ENCODE measurements around the gene RTKN2.

Gene RTKN2

DNA sequence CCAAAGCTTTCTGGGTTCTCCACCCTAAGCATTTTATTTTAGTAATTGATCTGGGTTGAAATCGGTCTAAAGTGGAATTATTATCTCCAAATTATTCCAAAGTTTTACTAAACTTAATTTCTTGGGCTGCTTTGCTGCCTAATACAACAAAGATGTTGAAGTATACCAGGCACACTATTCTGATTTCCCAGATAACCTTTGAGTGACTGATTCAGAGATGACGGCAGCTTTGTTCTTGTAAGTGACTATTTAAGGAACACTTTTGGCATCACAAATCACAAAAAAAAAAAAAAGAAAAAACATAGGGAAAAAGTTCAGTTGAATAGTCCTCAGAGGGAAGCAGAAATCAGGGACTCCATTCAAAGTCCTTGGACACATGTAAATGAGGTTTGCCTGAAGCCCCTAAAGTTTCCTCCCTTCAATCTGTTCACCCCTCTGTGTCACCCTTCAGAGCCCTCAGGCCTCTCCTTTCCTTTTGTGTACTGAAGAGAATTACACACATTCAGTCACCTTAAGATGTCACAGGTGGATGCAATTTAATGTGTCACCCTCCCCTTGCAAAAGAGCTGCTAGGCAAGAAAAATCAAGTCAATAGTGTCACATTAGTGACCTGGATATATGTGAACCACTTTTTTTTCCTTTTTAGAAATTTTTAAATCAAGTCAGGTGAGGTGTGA is 81.5 kb downstream of the RTKN2 start:
- no peak for DNase-seq (ENCODE audit: low spot score)
- Mint-ChIP-seq H3K9me3 (no peaks in the 10 kb centered on the region), H3K27ac (peak overlapping the region; percentile 91), H3K27me3 (ENCODE audit: low read depth) (no peaks in the 10 kb centered on the region), H3K4me3 (peak overlapping the region; percentile 11), H3K4me1 (ENCODE audit: low read depth) (peaks cover 55% of the 10 kb centered on the region), H3K36me3 (ENCODE audit: low read depth) (peaks cover 20% of the 10 kb centered on the region)

DNA sequence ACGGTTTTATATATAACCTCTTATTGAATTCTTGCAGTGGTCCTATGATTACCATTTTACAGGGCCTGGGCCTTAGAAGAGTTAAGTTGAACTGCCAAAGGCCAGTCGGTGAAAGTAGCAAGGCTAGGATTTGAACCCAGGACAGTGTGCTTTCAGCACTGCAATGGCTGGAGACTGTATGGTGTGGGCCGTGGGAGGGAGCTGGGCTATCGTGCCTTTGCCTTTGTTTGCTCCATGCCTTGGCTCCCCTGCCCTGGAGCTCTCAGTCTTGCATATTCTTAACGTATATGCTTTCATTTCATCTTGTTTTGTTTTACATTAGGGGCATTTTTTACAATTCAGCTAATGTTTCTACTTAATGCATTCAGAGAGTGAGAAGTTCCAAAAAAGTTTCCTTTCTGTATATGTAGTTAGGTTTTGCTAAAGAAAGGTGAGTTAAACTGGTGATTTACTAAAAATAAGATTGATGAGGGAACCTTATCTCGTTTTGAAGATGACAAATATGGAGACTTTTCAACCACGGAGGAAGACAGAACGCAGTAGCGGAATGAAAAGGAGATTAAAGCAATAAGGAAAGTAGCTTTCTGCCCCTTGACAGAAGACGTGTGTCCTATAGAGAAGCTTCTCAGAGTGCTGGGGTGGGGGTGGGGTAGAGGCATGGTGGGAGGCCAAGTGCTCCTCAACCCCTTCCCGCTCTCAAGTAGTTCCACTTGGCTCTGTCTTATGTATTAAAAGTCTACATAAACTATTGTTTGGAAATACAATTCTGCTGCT is 82.5 kb downstream of the RTKN2 start:
- Mint-ChIP-seq H3K4me3 (peak overlapping the region; percentile 62), H3K4me1 (ENCODE audit: low read depth) (peaks cover 62% of the 10 kb centered on the region), H3K27me3 (ENCODE audit: low read depth) (no peaks in the 10 kb centered on the region), H3K27ac (peak overlapping the region; percentile 91), H3K9me3 (peaks cover 2% of the 10 kb centered on the region), H3K36me3 (ENCODE audit: low read depth) (peaks cover 26% of the 10 kb centered on the region)
- DNase-seq (ENCODE audit: low spot score) = peak; percentile 49

DNA sequence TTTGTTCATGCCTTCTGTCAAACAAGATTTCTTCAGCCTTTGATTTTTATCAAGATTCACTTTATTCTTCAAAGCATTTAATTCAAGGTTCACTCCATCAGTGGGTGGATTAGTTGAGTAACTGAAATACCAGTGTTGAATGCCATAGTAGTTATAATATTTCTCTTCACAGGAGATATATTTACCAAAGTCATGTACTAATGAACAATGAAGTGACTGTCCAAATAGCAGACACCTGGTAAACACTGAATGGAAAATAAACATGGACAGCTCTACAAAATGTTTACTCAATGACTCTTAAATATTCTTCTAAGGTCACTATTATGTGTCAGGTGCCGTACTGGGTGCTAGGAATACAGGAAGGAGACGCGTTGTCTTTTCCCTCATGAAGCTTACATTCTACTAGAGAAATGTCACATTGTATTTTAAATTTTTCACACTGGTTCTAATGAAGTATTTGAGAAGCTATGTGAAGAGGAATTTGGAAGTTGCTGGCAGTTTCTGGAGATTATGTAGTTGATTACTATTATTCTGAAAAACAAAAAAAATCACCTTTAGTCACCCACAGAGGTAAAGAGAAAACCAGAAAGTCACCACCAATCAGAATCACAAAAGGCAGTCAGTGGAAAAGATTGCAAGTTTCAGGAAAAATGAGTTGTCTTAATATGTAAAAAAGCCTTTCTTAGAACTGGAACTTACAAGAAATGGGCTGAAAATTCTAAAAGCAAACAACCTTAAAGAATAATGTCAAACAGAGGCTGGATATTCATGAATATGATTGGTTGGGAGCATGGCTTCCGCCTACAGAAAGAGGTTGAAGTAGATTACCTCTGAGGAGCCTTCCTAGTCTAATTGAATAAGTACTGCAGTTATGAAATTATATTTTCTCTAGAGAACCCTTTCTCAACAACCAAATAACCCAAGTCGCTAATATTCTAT is 84.5 kb downstream of the RTKN2 start:
- no peak for DNase-seq (ENCODE audit: low spot score)
- peaks cover 11% of the 10 kb centered on the region for H3K9me3 Mint-ChIP-seq
- H3K4me1 Mint-ChIP-seq (ENCODE audit: low read depth) = peaks cover 70% of the 10 kb centered on the region
- H3K4me3 Mint-ChIP-seq = peak overlapping the region; percentile 35
- no peaks in the 10 kb centered on the region for H3K27me3 Mint-ChIP-seq (ENCODE audit: low read depth)
- peak overlapping the region; percentile 91 for H3K27ac Mint-ChIP-seq
- peaks cover 30% of the 10 kb centered on the region for H3K36me3 Mint-ChIP-seq (ENCODE audit: low read depth)

DNA sequence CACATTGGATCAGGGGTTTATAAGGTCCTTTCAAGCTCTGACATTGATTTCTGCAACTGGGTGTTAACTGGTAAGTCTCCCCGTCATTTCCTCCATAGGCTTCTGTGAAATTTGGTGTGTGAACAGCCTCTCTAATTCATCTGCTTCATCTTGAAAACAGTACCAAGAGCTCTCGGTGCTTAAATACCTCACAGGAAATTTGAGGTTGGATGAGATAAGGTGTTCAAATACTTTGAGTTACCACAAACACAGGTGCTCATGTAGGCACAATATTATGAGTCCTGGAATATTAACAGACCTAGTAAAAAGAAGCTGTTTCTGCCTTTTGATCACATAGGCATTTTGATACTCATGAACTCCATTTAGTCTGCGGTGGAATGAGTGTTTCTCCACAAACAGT is 85.2 kb downstream of the RTKN2 start:
- Mint-ChIP-seq H3K4me1 (ENCODE audit: low read depth) (peaks cover 75% of the 10 kb centered on the region), H3K27me3 (ENCODE audit: low read depth) (no peaks in the 10 kb centered on the region), H3K27ac (peak overlapping the region; percentile 91), H3K36me3 (ENCODE audit: low read depth) (peaks cover 34% of the 10 kb centered on the region), H3K4me3 (peak overlapping the region; percentile 35), H3K9me3 (peaks cover 15% of the 10 kb centered on the region)
- peak; percentile 72 for DNase-seq (ENCODE audit: low spot score)

DNA sequence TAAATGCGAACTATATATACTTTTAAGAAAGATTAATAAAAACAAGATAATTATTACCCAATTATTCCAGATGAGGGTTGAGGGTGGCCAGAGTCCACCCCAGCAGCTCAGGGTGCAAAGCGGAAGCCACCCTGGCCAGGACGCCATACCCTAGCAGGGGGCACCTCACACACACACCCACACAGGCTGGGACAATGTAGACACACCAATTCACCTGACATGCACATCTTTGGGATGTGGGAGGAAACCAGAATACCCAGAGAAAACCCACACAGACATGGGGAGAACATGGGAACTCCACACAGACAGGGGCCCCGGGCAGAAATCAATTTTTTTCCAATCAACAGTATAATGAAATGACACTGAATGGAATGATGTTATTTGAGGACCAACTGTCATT is 86.0 kb downstream of the RTKN2 start:
- H3K36me3 Mint-ChIP-seq (ENCODE audit: low read depth) = peaks cover 35% of the 10 kb centered on the region
- H3K4me3 Mint-ChIP-seq = no peak overlapping the region
- no peaks in the 10 kb centered on the region for H3K27me3 Mint-ChIP-seq (ENCODE audit: low read depth)
- peaks cover 20% of the 10 kb centered on the region for H3K9me3 Mint-ChIP-seq
- no peak for DNase-seq (ENCODE audit: low spot score)
- peaks cover 73% of the 10 kb centered on the region for H3K4me1 Mint-ChIP-seq (ENCODE audit: low read depth)
- peak overlapping the region; percentile 85 for H3K27ac Mint-ChIP-seq

DNA sequence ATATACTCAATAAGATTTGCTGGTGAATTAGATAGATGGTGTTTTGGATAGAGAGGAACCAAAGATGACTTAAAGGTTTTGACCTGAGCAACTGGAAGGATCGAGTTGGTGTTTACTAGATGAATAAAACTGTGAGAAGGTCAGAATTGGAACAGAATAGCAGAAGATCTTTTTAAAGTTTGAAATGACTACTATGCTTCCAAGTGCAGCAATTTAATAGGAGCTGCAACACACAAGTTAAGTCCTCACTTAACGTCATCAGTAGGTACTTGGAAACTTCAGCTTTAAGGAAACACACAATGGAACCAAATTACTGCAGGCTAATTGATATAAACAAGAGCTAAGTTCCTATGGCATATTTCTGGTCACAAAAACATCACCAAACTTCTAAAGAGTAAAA is 86.5 kb downstream of the RTKN2 start:
- peaks cover 24% of the 10 kb centered on the region for H3K9me3 Mint-ChIP-seq
- H3K36me3 Mint-ChIP-seq (ENCODE audit: low read depth) = peaks cover 37% of the 10 kb centered on the region
- no peaks in the 10 kb centered on the region for H3K27me3 Mint-ChIP-seq (ENCODE audit: low read depth)
- H3K4me1 Mint-ChIP-seq (ENCODE audit: low read depth) = peaks cover 72% of the 10 kb centered on the region
- peak overlapping the region; percentile 0 for H3K4me3 Mint-ChIP-seq
- DNase-seq (ENCODE audit: low spot score) = no peak
- peak overlapping the region; percentile 74 for H3K27ac Mint-ChIP-seq

DNA sequence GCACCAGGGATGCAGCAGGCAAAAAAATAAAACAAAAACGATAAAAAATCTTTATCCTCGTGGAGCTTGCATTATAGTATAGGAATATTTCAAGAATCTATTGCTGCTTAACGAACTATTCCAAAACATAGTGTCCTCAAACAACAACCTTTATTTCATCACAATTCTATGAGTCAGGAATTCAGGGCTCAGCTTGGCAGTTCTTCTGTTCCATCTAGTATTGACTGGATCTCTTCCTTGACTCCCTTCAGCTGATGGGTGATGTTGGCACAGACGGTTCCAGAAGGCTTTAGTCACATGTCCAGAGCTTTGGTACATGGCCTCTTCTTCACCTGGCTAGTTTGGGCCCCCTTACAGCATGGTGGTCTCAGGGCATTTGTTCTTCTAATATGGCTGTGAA is 88.0 kb downstream of the RTKN2 start:
- Mint-ChIP-seq H3K9me3 (peaks cover 34% of the 10 kb centered on the region), H3K4me1 (ENCODE audit: low read depth) (peaks cover 72% of the 10 kb centered on the region), H3K4me3 (no peak overlapping the region), H3K36me3 (ENCODE audit: low read depth) (peaks cover 36% of the 10 kb centered on the region), H3K27me3 (ENCODE audit: low read depth) (no peaks in the 10 kb centered on the region), H3K27ac (peak overlapping the region; percentile 83)
- no peak for DNase-seq (ENCODE audit: low spot score)

DNA sequence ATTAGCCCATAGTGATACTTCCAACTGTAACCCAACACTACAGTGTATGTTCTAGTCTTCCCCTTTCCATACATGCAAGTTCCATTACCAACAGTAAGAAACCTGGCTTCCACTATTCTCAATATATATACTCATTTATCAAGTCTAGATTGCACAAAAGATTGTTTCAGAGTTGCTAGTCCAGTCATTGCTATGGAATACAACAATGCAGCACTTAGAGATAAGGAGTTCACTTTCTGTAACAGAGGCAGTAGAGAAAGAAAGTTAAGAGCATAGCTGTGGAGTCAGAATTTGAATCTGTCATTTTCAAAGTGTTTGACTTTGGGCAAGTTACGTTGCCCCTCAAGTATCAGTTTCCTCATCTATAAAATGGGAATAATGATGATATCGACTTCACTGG is 90.1 kb downstream of the RTKN2 start:
- Mint-ChIP-seq H3K27me3 (ENCODE audit: low read depth) (no peaks in the 10 kb centered on the region), H3K27ac (no peak overlapping the region), H3K4me3 (no peak overlapping the region), H3K4me1 (ENCODE audit: low read depth) (peaks cover 65% of the 10 kb centered on the region), H3K9me3 (peaks cover 38% of the 10 kb centered on the region), H3K36me3 (ENCODE audit: low read depth) (peaks cover 39% of the 10 kb centered on the region)
- no peak for DNase-seq (ENCODE audit: low spot score)

DNA sequence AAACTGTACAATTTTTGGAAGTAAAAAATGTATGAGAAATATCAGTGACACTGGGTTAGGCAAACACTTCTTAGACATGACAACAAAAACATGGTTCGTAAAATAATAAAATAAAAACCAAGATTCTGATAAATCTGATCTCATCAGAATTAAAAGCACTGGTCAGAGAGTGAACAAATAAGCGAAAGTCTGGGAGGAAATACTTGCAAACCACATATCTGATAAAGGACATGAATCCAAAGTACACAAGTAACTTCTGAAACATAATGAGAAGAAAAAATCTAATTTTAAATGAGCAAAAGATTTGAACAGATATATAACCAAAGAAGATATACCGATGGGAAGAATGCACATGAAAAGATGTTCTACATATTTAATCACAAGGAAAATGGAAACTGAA is 91.5 kb downstream of the RTKN2 start:
- Mint-ChIP-seq H3K9me3 (peaks cover 49% of the 10 kb centered on the region), H3K27me3 (ENCODE audit: low read depth) (no peaks in the 10 kb centered on the region), H3K4me3 (no peak overlapping the region), H3K36me3 (ENCODE audit: low read depth) (peaks cover 51% of the 10 kb centered on the region), H3K27ac (peak overlapping the region; percentile 16), H3K4me1 (ENCODE audit: low read depth) (peaks cover 57% of the 10 kb centered on the region)
- DNase-seq (ENCODE audit: low spot score) = no peak

DNA sequence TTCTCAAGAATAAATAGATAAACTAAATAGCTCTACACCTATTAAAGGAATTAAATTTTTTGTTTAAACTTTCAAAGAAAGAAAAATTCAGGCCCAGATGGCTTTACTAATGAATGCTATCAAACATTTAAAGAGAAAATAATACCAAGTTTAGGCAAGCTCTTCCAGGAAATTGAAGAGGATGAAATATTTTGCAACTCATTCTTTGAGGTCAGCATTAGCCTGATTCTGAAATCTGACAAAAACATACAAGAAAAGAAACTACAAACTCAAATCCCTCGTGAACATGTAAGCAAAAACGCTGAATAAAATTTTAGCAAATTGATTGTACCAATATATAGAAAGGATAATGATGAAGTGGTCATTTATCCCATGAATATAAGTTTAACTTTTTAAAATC is 93.4 kb downstream of the RTKN2 start:
- H3K4me1 Mint-ChIP-seq (ENCODE audit: low read depth) = peaks cover 42% of the 10 kb centered on the region
- peak overlapping the region; percentile 43 for H3K4me3 Mint-ChIP-seq
- H3K27me3 Mint-ChIP-seq (ENCODE audit: low read depth) = no peaks in the 10 kb centered on the region
- H3K36me3 Mint-ChIP-seq (ENCODE audit: low read depth) = peaks cover 37% of the 10 kb centered on the region
- peak overlapping the region; percentile 27 for H3K27ac Mint-ChIP-seq
- H3K9me3 Mint-ChIP-seq = peaks cover 47% of the 10 kb centered on the region
- DNase-seq (ENCODE audit: low spot score) = no peak

DNA sequence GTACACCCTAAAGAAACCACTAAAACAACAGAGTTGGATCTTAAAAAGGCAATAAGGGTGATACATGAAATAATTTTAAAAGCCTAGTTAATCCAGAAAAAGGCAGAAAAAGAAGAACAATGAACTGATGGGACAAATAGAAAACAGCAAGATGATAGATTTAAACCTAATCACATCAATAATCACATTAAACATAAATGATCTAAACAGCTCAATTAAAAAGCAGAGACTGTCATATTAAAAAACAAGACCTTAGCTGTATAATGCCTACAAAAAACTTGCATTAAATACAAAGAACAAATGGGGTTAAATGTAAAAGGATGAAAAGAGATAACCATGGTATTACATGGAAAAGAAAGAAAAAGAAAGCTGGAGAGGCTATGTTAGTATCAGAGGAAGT is 96.2 kb downstream of the RTKN2 start:
- Mint-ChIP-seq H3K36me3 (ENCODE audit: low read depth) (peaks cover 26% of the 10 kb centered on the region), H3K4me1 (ENCODE audit: low read depth) (peaks cover 30% of the 10 kb centered on the region), H3K9me3 (peaks cover 37% of the 10 kb centered on the region), H3K4me3 (no peak overlapping the region), H3K27me3 (ENCODE audit: low read depth) (no peaks in the 10 kb centered on the region), H3K27ac (no peak overlapping the region)
- DNase-seq (ENCODE audit: low spot score) = no peak

DNA sequence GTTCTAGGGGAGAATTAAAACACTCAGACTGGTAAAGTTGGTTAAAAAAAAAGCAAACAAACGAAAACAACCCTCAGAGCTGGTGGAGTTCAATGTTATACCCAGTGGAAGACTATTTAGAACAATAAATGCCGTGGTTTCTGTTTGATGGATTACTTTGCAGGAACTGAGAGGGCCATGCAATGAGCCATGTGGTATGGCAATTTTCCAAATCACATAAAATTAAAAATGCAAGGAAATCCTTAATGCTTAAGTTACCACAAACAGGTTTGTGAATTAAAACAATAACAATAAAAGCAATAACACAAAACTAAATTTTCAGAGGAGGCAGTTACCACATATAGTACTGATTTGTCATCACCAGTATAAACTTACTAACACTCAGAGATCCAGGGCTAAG is 96.9 kb downstream of the RTKN2 start:
- H3K4me3 Mint-ChIP-seq = no peak overlapping the region
- H3K27ac Mint-ChIP-seq = no peak overlapping the region
- no peak for DNase-seq (ENCODE audit: low spot score)
- peaks cover 26% of the 10 kb centered on the region for H3K36me3 Mint-ChIP-seq (ENCODE audit: low read depth)
- no peaks in the 10 kb centered on the region for H3K27me3 Mint-ChIP-seq (ENCODE audit: low read depth)
- peaks cover 31% of the 10 kb centered on the region for H3K9me3 Mint-ChIP-seq
- H3K4me1 Mint-ChIP-seq (ENCODE audit: low read depth) = peaks cover 28% of the 10 kb centered on the region

DNA sequence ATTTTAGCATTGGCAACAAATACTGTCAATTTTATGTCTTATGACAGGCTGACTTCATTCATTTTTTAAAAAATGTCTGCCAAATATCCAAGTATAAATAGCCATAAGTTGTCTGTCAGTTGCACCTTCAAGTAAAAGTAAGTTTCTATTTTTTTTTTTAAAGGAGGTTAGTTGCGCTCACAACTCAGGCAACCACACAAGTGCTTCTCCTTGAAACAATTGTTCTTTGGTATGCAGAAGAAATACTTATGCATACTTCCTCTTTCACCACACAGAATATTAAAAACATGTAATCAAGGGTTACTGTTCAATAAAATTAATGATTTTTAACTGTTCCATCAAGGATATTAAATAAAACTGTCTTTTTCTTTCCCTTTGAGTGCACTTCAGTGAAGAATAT is 97.9 kb downstream of the RTKN2 start:
- Mint-ChIP-seq H3K9me3 (peaks cover 24% of the 10 kb centered on the region), H3K4me1 (ENCODE audit: low read depth) (peaks cover 23% of the 10 kb centered on the region), H3K27ac (no peak overlapping the region), H3K36me3 (ENCODE audit: low read depth) (peaks cover 23% of the 10 kb centered on the region), H3K27me3 (ENCODE audit: low read depth) (no peaks in the 10 kb centered on the region), H3K4me3 (no peak overlapping the region)
- no peak for DNase-seq (ENCODE audit: low spot score)
